Measurements from ENCODE around the gene MEG3. TPM values are rescaled to one million over a fixed set of nuclear protein-coding genes. Genes with fewer than 3 reads are reported as not detected.
A peak's percentile ranks its signal among the peaks of the same experiment; 100 is the strongest.

The MEG3 gene
- total RNA-seq, 1 donor from 2014 or later: 0.18 TPM

DNA sequence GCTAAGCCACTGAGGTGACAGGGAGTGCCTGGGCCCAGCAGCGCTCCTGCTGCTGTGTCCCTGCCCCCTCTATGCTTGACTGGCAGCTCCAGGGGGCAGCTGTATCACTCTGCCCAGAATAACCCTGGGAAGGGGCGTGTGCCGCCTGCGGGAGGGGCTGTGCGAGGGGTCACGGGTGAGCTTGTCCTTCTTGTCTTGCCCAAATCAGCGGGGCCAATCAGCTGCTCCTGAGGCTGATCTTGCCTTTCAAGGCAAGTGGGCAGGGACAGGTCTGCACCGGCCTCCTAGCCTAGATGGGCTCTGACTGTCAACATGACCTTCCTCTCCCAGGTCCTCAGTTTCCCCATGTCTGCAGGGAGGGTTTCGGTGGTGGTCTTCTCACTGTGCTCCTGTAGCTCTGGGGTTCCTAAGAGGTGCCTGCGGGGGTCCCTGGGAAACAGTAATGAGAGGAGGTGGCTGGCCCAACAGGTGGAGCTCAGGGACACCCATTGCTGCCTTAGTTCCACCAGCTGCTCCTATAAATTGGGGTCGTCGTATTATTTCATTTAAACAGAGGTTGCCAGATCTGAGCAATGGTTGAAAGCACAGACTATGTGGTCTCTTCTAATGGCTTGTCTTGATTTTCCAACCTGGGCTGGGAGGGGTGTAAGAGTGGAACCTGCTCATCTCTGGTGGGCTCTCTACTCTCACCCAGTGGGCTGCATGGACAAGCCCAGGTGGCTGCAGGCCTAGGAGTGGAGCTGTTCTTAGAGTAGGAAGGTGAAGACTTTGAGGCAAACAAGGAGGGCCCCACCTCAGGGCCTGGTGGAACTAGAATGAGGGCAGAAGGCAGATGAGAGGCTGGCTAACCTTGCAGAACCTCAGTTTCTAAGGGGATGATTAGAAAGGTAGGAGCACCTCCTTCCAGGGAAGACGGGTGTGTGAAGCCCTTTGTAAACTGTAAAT is 65.9 kb downstream of the MEG3 start:
- DNase-seq (ENCODE audit: low spot score in 2 of 2, unreplicated experiment in 2 of 2): peak; percentile 3 to 26
- no peak for TF ChIP-seq CTCF (IDR thresholded peaks at IDR 0.05; ENCODE audit: unreplicated experiment)
- Mint-ChIP-seq H3K27me3 (ENCODE audit: low read depth) (peaks cover 3% of the 10 kb centered on the region), H3K9me3 (no peaks in the 10 kb centered on the region), H3K4me3 (no peak overlapping the region), H3K4me1 (peaks cover 31% of the 10 kb centered on the region), H3K36me3 (no peaks in the 10 kb centered on the region), H3K27ac (no peak overlapping the region)

- Mint-ChIP-seq H3K36me3 (no peaks in the 10 kb centered on the region), H3K4me1 (peaks cover 31% of the 10 kb centered on the region), H3K27ac (no peak overlapping the region), H3K4me3 (no peak overlapping the region), H3K27me3 (ENCODE audit: low read depth) (peaks cover 3% of the 10 kb centered on the region), H3K9me3 (no peaks in the 10 kb centered on the region)
- peak in 1 of 2 experiments; percentile 3 for DNase-seq (ENCODE audit: low spot score in 2 of 2, unreplicated experiment in 2 of 2)
- no peak for TF ChIP-seq CTCF (IDR thresholded peaks at IDR 0.05; ENCODE audit: unreplicated experiment)
These were observed 66.7 kb downstream of the MEG3 start for GRCh38 chr14:100892496-100893227.

- no peaks in the 10 kb centered on the region for H3K9me3 Mint-ChIP-seq
- DNase-seq (ENCODE audit: low spot score in 2 of 2, unreplicated experiment in 2 of 2): no peak
These were observed 67.3 kb downstream of the MEG3 start for GRCh38 chr14:100893228-100893601.

GRCh38 chr14:100893760-100894159 is 67.8 kb downstream of the MEG3 start:
- H3K27me3 Mint-ChIP-seq (ENCODE audit: low read depth): peaks cover 4% of the 10 kb centered on the region
- no peak overlapping the region for H3K27ac Mint-ChIP-seq
- H3K4me1 Mint-ChIP-seq: peaks cover 21% of the 10 kb centered on the region
- no peaks in the 10 kb centered on the region for H3K9me3 Mint-ChIP-seq
- no peak overlapping the region for H3K4me3 Mint-ChIP-seq
- H3K36me3 Mint-ChIP-seq: no peaks in the 10 kb centered on the region
- no peak for TF ChIP-seq CTCF (IDR thresholded peaks at IDR 0.05; ENCODE audit: unreplicated experiment)
- DNase-seq (ENCODE audit: low spot score in 2 of 2, unreplicated experiment in 2 of 2): peak in 1 of 2 experiments; percentile 5

More at GRCh38 chr14:100893228-100893601, 67.3 kb downstream of the MEG3 start:
- no peak for TF ChIP-seq CTCF (IDR thresholded peaks at IDR 0.05; ENCODE audit: unreplicated experiment)
- Mint-ChIP-seq H3K4me1 (peaks cover 25% of the 10 kb centered on the region), H3K27ac (no peak overlapping the region), H3K4me3 (no peak overlapping the region), H3K27me3 (ENCODE audit: low read depth) (peaks cover 3% of the 10 kb centered on the region), H3K36me3 (no peaks in the 10 kb centered on the region)

GRCh38 chr14:100894416-100894815 is 68.5 kb downstream of the MEG3 start:
- Mint-ChIP-seq H3K4me1 (peaks cover 20% of the 10 kb centered on the region), H3K27ac (no peak overlapping the region), H3K36me3 (no peaks in the 10 kb centered on the region), H3K4me3 (no peak overlapping the region), H3K9me3 (no peaks in the 10 kb centered on the region), H3K27me3 (ENCODE audit: low read depth) (peaks cover 9% of the 10 kb centered on the region)
- TF ChIP-seq CTCF (IDR thresholded peaks at IDR 0.05; ENCODE audit: unreplicated experiment): no peak
- no peak for DNase-seq (ENCODE audit: low spot score in 2 of 2, unreplicated experiment in 2 of 2)
